Stimulated activated CD8-positive, alpha-beta memory T cell treated with anti-CD3 and anti-CD28 coated beads, Interleukin-2, amount 100 ng/mL, for 48 hours (primary cell): ENCODE data around the gene PTCD3.

Experiments used
- DNase-seq, 2 donors: peaks; one replicate each; pipeline ENCODE4 v3.0.0-alpha.2; 2020; ENCODE audit warnings: low read depth in 2 of 2

PTCD3 gene

GRCh38 chr2:86105969-86106945 lies at the start of gene PTCD3:
TSS of gene PTCD3 (plus strand) at chr2:86106235. CDS start at chr2:86106248, 13 bp downstream.
- DNase-seq = peak; percentile 87 to 91

GRCh38 chr2:86056590-86057331 lies 49.3 kb upstream of the PTCD3 start:
- DNase-seq = no peak

- no peak for DNase-seq
These were observed 44.0 kb upstream of the PTCD3 start for GRCh38 chr2:86062043-86062442.

- no peak for DNase-seq
These were observed 42.0 kb upstream of the PTCD3 start for GRCh38 chr2:86064006-86064405.

GRCh38 chr2:86065512-86065911 lies 40.5 kb upstream of the PTCD3 start:
- no peak for DNase-seq

DNA sequence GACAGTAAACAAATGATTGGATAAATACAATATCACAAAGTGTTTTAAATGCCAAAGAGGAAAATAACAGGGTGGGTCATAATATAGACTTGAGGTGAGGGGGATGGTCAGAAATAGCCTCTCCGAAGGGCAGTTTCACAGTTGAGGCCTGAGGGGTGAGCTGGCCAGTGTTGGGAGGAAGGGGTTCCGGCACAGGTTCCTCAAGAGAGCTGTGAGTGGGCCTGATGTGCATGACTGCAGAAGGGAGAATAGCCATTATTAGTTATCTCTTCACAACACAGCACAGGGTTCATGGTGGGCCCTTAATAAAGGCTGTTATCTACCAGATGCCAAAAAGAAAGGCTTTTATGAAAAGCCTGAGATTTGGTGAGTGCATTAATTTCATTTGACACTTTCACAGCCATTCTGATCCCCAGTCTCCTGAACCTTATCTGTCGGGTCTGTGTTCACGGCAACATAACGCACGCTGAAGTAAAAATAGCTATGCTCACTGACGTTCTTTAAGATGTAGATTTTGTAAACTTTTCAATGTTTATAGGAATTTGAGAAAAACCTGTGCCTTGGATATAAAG lies 39.9 kb upstream of the PTCD3 start:
- no peak for DNase-seq

- no peak for DNase-seq
These were observed 39.1 kb upstream of the PTCD3 start for GRCh38 chr2:86066915-86067314.

DNA sequence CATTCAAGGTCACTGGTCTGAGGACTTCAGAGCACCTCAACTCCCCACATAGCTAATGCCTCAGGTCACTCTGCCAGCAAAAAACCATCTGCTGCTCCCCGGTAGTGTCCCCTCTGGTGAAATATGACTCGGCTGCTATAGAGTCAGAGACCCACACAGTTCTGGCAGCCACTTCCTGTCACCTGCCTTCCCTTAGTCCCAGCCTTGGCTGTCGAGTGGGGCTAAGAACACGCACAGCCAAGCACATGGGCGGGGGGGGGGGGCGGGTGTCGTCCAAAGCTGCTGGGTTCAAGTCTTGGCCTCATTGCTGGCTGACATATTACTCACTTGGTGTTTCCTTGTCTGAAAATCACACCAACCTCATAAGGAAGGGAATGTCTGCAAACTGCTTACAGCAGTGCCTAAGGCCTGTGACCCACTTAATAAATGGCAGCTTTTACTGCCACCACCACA lies 37.9 kb upstream of the PTCD3 start:
- peak in 1 of 2 donors; percentile 11 for DNase-seq

GRCh38 chr2:86068648-86069047 lies 37.4 kb upstream of the PTCD3 start:
- no peak for DNase-seq

- no peak for DNase-seq
These were observed 36.8 kb upstream of the PTCD3 start for GRCh38 chr2:86069091-86069685.

GRCh38 chr2:86069783-86070339 lies 36.2 kb upstream of the PTCD3 start:
- DNase-seq = no peak

DNA sequence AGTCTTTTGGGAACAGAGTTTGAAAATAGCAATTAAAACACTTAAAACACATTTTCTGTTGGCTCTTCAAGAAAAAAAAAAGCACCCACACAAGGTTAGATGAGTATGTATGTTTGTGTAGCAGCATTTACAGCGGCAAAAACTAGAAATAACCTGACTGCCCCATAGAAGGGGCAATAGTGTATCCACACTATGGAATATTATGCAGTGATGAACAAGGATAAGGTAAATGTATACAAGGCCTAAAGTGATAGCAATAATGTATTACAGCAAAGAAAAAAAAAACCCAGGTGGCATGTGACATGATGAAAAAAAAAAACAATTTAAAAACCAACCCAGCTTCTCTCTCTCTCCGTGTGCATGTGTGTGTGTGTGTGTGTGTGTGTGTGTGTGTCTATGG lies 35.2 kb upstream of the PTCD3 start:
- DNase-seq = no peak

DNA sequence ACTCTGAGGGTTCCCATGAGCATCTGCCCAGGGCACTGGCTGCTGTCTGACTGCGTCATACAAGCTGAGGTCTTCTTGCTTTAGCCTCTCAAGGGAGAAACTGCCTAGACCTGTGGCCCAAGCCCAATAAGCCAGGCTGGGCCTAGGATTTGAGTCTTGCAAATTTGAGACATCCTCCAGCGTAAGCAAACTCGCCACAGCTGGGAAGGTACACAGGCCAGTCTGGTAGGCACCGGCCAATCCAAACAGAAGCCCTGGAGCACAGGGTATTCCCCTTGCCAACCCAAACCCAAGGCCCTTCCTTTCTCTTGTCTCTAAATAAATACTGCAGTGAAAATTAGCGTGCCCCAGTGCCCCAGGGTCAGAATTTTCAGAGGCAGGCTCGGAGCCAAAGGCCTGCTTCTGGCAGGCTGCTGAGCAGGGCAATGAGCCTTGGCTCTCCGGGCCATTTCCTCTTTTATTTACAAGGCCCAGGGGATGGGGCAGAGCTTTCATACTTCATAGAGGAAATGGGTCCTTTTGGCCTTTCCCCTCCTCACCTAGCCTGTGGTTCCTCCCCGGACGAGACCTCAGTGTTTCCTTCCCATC lies 33.7 kb upstream of the PTCD3 start:
- DNase-seq = no peak

DNA sequence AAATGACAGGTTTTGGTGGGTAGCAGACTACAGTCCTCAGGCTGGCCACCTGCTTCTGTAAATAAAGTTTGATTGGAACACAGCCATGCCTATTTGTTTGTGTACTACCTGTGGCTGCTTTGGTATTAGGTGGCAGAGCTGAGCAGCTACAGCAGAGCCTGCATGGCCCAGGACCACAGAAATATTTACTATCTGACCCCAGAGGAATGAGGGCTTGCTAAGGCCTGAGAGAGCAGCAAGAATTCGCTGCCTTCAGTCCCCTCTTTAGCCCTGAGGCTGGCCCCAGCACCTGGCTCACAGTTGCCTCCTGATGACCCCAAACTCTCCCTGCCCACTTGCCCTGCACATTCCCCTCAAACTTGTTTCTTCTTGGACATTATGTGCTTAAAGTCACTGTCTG lies 32.8 kb upstream of the PTCD3 start:
- DNase-seq = no peak

DNA sequence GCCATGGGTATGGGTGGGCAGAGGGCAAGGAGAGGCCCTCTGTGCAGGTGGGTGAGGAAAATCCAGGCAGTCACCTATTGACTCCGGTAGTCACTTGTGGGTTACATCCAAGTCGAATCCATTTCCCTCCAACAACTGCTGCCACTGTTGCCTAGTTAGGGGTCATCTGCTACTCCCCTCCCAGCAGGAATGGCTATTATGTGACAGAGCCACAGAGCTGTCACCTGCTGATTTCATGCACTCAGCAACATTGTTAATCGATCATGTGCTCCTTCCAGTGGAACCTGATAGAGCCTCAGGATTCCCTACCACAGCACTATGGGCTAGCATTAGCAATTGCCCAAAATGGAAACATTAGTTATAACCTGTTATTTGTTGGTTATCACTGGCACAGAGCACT lies 31.8 kb upstream of the PTCD3 start:
- no peak for DNase-seq

- no peak for DNase-seq
These were observed 31.2 kb upstream of the PTCD3 start for GRCh38 chr2:86074811-86075210.

DNA sequence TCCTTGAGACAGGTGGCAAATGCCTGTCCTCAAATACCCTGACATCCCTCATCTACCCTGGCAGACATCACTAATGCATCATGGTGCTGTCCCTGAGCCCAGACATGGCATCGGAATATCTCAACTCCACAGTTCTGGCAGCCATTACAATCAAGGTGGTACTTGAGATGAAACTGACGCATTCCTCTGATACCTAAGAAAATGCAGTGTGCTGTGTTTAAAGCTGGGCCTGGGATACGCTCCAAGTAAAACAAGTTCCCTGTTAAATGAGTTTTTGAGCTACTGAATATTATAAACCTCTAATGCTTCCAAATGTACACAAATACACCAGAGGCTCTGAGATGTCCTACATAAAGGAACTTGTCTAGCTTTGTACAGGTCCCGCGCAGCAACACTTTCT lies 30.1 kb upstream of the PTCD3 start:
- DNase-seq = no peak

GRCh38 chr2:86078774-86079545 lies 27.1 kb upstream of the PTCD3 start:
- no peak for DNase-seq

- DNase-seq = peak; percentile 61 to 73
These were observed 25.8 kb upstream of the PTCD3 start for GRCh38 chr2:86079981-86080911.
